ENCODE results near the gene SERINC3. TPM values are rescaled to one million over a fixed set of nuclear protein-coding genes. Genes with fewer than 3 reads are reported as not detected.

The SERINC3 gene
- total and polyA plus RNA-seq, 2 of the 13 experiments (the other 11 are each of a cell fraction or from before 2014, with no cell fraction given): 82.0 to 226 TPM

DNA sequence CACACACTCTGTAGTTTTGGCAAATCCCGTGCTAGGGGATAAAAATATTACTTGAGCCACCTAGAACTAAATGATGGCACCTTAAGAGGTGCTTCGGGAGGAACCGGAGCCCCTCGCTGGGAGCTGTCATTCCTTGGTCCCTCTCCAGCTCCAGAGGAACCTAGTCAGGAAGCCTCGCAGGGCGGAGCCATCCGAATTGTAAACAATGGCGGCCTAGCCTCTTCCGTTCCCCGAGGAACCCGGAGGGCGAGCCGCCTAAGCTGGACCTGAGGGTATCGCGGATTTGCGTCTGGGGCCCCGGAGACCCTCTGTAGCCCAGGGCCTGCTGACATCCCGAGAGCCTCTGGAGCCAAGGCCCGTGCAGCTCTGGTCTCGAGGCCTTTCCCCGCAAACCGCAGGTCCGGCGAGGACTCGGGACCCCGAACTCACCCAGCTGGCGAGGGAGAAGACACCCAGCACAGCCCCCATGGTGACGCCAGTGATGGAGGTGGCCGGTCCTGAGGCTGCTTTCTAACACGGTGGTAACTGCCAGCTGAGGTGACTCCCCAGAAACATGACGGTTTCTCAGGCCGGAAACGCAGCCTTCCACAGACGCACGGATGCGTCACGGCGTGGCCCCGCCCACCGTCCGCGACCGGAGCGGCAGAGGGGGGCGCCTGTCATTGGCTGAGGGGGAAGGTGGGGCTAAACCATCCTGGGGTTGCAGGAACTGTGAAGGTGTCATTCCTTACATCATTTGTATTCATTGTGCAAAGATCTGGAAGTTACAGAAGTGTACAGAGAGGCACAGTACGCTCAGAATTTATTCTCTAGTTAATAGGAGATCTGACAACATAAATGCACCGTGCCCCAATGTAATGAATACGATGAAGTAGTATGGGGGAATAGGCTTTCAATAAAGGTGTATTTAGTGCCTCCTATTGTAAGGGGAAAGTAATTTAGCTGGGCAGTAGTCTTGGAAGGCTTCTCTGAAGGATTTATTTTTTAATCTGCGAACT is at the start of gene SERINC3 (continued):
- TF ChIP-seq, protein P1, sequence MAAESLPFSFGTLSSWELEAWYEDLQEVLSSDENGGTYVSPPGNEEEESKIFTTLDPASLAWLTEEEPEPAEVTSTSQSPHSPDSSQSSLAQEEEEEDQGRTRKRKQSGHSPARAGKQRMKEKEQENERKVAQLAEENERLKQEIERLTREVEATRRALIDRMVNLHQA (CRISPR knock-in tag; IDR thresholded peaks at IDR 0.05): 0 out of 2 replicates have a peak, but pooled peaks have one; percentile 75
- TF ChIP-seq NR2F1 (CRISPR knock-in tag; IDR thresholded peaks at IDR 0.05) (0 out of 4 replicates have a peak, but pooled peaks of 1 of the 2 experiments have one; percentile 24), KMT2B (CRISPR knock-in tag; IDR thresholded peaks at IDR 0.05) (peak; percentile 94), MLX (CRISPR knock-in tag; IDR thresholded peaks at IDR 0.05) (no peak; the same call in 1 of the 2 replicates), ZNF777 (CRISPR knock-in tag; IDR thresholded peaks at IDR 0.05) (peak; percentile 44; the same call in 1 of the 2 replicates), SIN3B (IDR thresholded peaks at IDR 0.05; ENCODE audit: low read length) (peak; percentile 28; the same call in 1 of the 2 replicates), CBX5 (CRISPR knock-in tag; IDR thresholded peaks at IDR 0.05; ENCODE audit: borderline replicate concordance) (0 out of 2 replicates have a peak, but pooled peaks have one; percentile 63), RAD51 (IDR thresholded peaks at IDR 0.05; ENCODE audit: borderline replicate concordance) (no peak), USF2 (IDR thresholded peaks at IDR 0.05; ENCODE audit: low read depth, low read length) (no peak), USF2 (CRISPR knock-in tag; IDR thresholded peaks at IDR 0.05; ENCODE audit: borderline replicate concordance) (no peak; the same call in 1 of the 2 replicates), MED8 (CRISPR knock-in tag; IDR thresholded peaks at IDR 0.05; ENCODE audit: insufficient replicate concordance) (no peak), ZNF709 (CRISPR knock-in tag; IDR thresholded peaks at IDR 0.05) (peak; percentile 95), CREM (IDR thresholded peaks at IDR 0.05) (peak; percentile 94), CREM (CRISPR knock-in tag; IDR thresholded peaks at IDR 0.05) (no peak; the same call in 1 of the 2 replicates), ZC3H13 (CRISPR knock-in tag; IDR thresholded peaks at IDR 0.05) (no peak), ZBTB20 (CRISPR knock-in tag; IDR thresholded peaks at IDR 0.05; ENCODE audit: borderline replicate concordance, low read depth) (peak; percentile 96), TARDBP (CRISPR knock-in tag; IDR thresholded peaks at IDR 0.05) (peak; percentile 98), ZNF180 (CRISPR knock-in tag; IDR thresholded peaks at IDR 0.05; ENCODE audit: borderline replicate concordance, low read depth) (no peak; the same call in 1 of the 2 replicates), KDM3A (CRISPR knock-in tag; IDR thresholded peaks at IDR 0.05; ENCODE audit: low read depth) (peak; percentile 94), ZNF414 (CRISPR knock-in tag; IDR thresholded peaks at IDR 0.05) (peak; percentile 99), FOXK1 (CRISPR knock-in tag; IDR thresholded peaks at IDR 0.05; ENCODE audit: borderline replicate concordance, low read depth) (peak; percentile 76; the same call in 1 of the 2 replicates)
- TF ChIP-seq, protein P2, sequence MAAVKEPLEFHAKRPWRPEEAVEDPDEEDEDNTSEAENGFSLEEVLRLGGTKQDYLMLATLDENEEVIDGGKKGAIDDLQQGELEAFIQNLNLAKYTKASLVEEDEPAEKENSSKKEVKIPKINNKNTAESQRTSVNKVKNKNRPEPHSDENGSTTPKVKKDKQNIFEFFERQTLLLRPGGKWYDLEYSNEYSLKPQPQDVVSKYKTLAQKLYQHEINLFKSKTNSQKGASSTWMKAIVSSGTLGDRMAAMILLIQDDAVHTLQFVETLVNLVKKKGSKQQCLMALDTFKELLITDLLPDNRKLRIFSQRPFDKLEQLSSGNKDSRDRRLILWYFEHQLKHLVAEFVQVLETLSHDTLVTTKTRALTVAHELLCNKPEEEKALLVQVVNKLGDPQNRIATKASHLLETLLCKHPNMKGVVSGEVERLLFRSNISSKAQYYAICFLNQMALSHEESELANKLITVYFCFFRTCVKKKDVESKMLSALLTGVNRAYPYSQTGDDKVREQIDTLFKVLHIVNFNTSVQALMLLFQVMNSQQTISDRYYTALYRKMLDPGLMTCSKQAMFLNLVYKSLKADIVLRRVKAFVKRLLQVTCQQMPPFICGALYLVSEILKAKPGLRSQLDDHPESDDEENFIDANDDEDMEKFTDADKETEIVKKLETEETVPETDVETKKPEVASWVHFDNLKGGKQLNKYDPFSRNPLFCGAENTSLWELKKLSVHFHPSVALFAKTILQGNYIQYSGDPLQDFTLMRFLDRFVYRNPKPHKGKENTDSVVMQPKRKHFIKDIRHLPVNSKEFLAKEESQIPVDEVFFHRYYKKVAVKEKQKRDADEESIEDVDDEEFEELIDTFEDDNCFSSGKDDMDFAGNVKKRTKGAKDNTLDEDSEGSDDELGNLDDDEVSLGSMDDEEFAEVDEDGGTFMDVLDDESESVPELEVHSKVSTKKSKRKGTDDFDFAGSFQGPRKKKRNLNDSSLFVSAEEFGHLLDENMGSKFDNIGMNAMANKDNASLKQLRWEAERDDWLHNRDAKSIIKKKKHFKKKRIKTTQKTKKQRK (IDR thresholded peaks at IDR 0.05; ENCODE audit: low read length): no peak
